ENCODE measurements around the gene ATP6V1G2. TPM values are rescaled to one million over a fixed set of nuclear protein-coding genes. Genes with fewer than 3 reads are reported as not detected.

Gene ATP6V1G2
- total RNA-seq, 4 donors from 2014 or later = 0.64 to 1.6 (median 1.4) TPM; not detected in 1

DNA sequence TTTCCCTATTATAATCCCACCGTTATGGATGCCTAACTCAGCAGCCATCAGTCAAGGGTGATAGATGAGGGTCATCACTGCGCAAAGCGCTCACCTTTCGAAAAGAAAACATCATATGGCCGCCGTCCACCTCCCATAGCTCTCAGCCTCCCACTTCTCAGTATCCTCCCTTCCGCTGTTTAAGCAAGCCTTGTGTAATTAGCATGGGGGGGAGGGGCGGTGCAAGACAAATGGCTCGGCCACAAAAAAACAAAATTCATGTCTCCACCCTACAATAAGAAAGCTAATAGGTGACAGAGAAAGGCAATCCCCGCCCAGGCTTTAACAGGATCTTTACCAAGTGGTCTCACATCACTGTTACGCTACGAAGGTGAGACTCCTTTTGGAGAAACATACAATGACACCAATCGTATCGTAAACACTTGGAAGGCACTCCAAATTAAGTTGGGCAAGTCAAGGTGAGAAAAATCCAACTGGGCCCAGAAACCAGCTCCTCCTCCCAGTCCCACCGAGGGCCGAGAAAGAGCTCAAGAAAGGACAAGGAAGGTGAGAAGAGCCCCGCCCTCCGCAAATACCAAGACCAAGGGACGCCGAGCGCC lies 5.2 kb downstream of the ATP6V1G2 start:
- peak in 1 of 2 donors; percentile 73 for DNase-seq (ENCODE audit: low spot score in 2 of 2)
- H3K27me3 ChIP-seq = no peaks in the 10 kb centered on the region
- peaks cover 45% of the 10 kb centered on the region for H3K4me1 ChIP-seq
- WGBS = under 1% methylated on average over 21 of the region's 21 CpGs
- peak overlapping the region; percentile 72 for H3K4me3 ChIP-seq
- H3K9me3 ChIP-seq = no peaks in the 10 kb centered on the region
- H3K27ac ChIP-seq = peak overlapping the region; percentile 93
- peaks cover 40% of the 10 kb centered on the region for H3K36me3 ChIP-seq
- no peak for TF ChIP-seq POLR2AphosphoS5 (IDR thresholded peaks at IDR 0.05)

DNA sequence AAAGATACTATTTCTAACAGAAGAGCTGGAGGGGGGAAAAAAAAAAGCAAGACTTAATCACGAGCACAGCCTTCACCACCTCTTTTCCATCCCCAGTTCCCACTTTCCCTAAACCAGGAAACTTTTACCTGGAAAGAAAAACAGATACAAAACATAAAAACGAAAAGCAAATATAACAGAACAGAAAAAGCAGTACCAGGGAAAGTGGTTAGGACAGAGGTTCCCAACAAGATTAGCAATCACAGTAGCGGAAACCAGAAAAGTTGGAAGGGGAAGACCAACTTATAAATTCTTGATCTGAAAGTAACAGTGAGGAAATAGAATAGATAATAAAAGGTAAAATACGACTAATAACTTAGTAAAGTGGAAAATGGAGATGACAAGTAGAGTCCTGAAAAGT lies 5.8 kb downstream of the ATP6V1G2 start:
- H3K36me3 ChIP-seq = peaks cover 45% of the 10 kb centered on the region
- 9% methylated on average over 4 of the region's 4 CpGs for WGBS
- H3K4me3 ChIP-seq = peak overlapping the region; percentile 72
- no peak for DNase-seq (ENCODE audit: low spot score in 2 of 2)
- H3K27me3 ChIP-seq = no peaks in the 10 kb centered on the region
- TF ChIP-seq POLR2AphosphoS5 (IDR thresholded peaks at IDR 0.05) (no peak), EP300 (IDR thresholded peaks at IDR 0.05) (no peak), POLR2A (IDR thresholded peaks at IDR 0.05) (no peak)
- TF ChIP-seq, protein P1, sequence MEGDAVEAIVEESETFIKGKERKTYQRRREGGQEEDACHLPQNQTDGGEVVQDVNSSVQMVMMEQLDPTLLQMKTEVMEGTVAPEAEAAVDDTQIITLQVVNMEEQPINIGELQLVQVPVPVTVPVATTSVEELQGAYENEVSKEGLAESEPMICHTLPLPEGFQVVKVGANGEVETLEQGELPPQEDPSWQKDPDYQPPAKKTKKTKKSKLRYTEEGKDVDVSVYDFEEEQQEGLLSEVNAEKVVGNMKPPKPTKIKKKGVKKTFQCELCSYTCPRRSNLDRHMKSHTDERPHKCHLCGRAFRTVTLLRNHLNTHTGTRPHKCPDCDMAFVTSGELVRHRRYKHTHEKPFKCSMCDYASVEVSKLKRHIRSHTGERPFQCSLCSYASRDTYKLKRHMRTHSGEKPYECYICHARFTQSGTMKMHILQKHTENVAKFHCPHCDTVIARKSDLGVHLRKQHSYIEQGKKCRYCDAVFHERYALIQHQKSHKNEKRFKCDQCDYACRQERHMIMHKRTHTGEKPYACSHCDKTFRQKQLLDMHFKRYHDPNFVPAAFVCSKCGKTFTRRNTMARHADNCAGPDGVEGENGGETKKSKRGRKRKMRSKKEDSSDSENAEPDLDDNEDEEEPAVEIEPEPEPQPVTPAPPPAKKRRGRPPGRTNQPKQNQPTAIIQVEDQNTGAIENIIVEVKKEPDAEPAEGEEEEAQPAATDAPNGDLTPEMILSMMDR (IDR thresholded peaks at IDR 0.05) = no peak
- H3K4me1 ChIP-seq = peaks cover 44% of the 10 kb centered on the region
- H3K27ac ChIP-seq = peak overlapping the region; percentile 93
- H3K9me3 ChIP-seq = no peaks in the 10 kb centered on the region

DNA sequence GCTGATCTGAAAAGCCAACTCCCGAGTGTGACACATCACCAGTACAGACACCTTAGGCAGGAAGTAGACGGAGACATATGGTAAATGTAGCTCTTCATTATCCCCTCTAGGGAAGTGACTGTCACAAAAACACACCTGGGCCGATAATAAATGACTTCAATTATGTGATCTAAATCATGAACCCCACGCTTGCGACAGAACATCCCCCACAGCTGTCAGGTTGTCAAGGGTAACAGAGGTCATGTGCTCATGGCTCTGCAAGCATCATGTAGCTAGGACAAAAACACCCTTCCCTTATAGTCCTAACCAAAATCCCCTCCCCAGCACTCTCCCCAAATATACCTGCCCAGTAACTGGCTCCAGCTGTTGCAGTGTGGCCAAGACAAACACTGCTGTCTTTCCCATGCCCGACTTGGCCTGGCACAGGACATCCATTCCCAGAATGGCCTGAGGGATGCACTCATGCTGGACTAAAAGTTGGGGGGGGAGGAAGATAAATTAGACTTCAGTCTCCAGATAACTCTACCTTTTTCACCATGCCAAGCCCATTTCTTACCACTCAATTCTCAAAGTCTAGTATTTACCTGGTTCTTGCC lies 7.5 kb downstream of the ATP6V1G2 start:
- H3K9me3 ChIP-seq = no peaks in the 10 kb centered on the region
- peaks cover 63% of the 10 kb centered on the region for H3K36me3 ChIP-seq
- no peak for TF ChIP-seq POLR2A (IDR thresholded peaks at IDR 0.05)
- TF ChIP-seq POLR2AphosphoS5 (IDR thresholded peaks at IDR 0.05) = no peak
- no peak for TF ChIP-seq EP300 (IDR thresholded peaks at IDR 0.05)
- TF ChIP-seq, protein P1 (IDR thresholded peaks at IDR 0.05) = no peak
- H3K27me3 ChIP-seq = no peaks in the 10 kb centered on the region
- no peak for DNase-seq (ENCODE audit: low spot score in 2 of 2)
- peak overlapping the region; percentile 72 for H3K4me3 ChIP-seq
- 54% methylated on average over 6 of the region's 6 CpGs for WGBS
- no peak overlapping the region for H3K27ac ChIP-seq
- peaks cover 44% of the 10 kb centered on the region for H3K4me1 ChIP-seq

DNA sequence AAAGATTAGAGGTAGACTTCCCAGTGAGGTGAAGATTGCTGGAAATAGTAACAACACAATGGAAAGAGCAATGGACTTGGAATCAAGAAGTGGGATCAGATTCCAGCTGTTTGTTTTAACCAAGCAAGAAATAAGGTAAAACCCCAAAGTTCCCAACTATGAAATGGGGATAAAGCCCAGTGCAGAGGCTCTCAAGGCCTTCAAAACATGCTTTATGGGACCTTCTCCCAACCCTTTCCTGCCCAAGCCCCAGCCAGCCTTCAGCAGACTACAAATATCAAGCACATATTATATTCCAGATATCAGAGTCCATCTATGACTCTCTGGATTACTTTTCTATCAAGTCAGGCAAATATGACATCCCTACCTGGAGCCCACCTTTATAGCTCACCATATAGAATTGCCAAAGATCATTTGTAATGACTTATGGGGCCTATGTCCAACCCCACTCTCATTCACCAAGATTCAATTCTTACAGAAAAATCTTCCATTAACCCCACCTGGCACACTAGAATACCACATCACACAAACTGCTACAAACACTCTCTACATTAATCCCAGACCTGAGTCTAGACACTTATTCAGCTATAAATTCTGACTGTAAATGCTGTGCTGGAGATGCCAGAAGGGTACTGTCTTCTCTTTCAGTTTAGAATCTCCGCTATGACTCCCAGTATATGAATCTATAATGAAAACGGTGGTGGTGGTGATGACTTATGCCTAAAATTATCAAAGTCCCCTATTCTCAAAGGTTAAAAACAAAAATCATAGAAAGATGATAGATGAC lies 10.7 kb downstream of the ATP6V1G2 start:
- DNase-seq (ENCODE audit: low spot score in 2 of 2) = no peak
- no peak overlapping the region for H3K4me3 ChIP-seq
- H3K36me3 ChIP-seq = peaks cover 94% of the 10 kb centered on the region
- H3K27ac ChIP-seq = no peak overlapping the region
- no peak for TF ChIP-seq POLR2AphosphoS5 (IDR thresholded peaks at IDR 0.05)
- TF ChIP-seq, protein P1 (IDR thresholded peaks at IDR 0.05) = no peak
- no peak for TF ChIP-seq POLR2A (IDR thresholded peaks at IDR 0.05)
- TF ChIP-seq EP300 (IDR thresholded peaks at IDR 0.05) = no peak
- H3K27me3 ChIP-seq = no peaks in the 10 kb centered on the region
- peaks cover 30% of the 10 kb centered on the region for H3K4me1 ChIP-seq
- no peaks in the 10 kb centered on the region for H3K9me3 ChIP-seq
- WGBS = 63% methylated on average over 2 of the region's 2 CpGs

DNA sequence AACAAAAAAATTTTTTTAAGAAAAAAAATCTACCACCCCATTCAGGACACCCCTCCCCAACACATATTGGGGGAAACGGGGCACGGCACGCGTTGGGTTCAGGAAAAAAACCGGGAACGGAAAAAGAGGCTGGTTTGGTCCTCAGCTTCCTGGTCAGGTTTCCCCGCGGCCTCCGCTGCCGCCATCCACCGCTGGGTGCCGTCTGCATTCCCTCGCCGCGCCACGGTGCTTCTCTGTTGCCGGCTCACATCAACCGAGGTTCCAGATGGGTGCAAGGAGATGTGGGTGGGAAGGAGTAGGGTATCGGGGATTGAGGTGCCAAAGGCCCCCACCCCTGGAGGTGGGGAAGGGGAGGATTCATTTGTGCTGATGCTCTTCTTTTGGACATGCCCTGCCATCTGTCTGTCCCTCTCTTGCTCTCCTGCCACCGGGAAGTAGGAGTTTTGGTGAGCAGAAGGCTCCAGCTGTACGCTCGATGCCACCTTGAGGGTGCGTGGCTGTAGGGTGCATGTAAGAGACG lies 11.8 kb downstream of the ATP6V1G2 start:
- peaks cover 100% of the 10 kb centered on the region for H3K36me3 ChIP-seq
- no peaks in the 10 kb centered on the region for H3K27me3 ChIP-seq
- no peaks in the 10 kb centered on the region for H3K9me3 ChIP-seq
- no peak for TF ChIP-seq POLR2A (IDR thresholded peaks at IDR 0.05)
- TF ChIP-seq, protein P1 (IDR thresholded peaks at IDR 0.05) = no peak
- TF ChIP-seq EP300 (IDR thresholded peaks at IDR 0.05) = no peak
- TF ChIP-seq POLR2AphosphoS5 (IDR thresholded peaks at IDR 0.05) = no peak
- DNase-seq (ENCODE audit: low spot score in 2 of 2) = no peak
- WGBS = 88% methylated on average over 24 of the region's 24 CpGs
- H3K27ac ChIP-seq = no peak overlapping the region
- H3K4me3 ChIP-seq = no peak overlapping the region
- H3K4me1 ChIP-seq = peaks cover 18% of the 10 kb centered on the region

All from suprapubic skin (tissue), 4 donors.